Calu3 (cell line): ENCODE results near the gene UBE2Q1. TPM values are rescaled to one million over a fixed set of nuclear protein-coding genes. Genes with fewer than 3 reads are reported as not detected.

ENCODE experiments used
- BruUV-seq: library from RNA; stranded (reverse); fragments of 400-500 nt; replicated peaks from 2 replicates; lab custom pipeline; 2021; lab: Mats Ljungman, UMichigan
- CTCF ChIA-PET: fragments of 300-600 bp; sonication (Branson Sonifier 250); formaldehyde crosslinking; loops from one replicate; lab custom pipeline; 2022; ENCODE audit warnings: antibody characterized with exemption; lab: Charles Lee
- DNase-seq: peaks from one replicate; pipeline ENCODE4 v3.0.0; 2022
- H3K27ac Mint-ChIP-seq: one replicate; pipeline ENCODE4 v1.8.0; 2022; ENCODE audit warnings: mixed read lengths; ENCODE audit not compliant: unreplicated experiment
- H3K27me3 Mint-ChIP-seq: one replicate; pipeline ENCODE4 v1.8.0; 2022; ENCODE audit warnings: mixed read lengths; ENCODE audit not compliant: unreplicated experiment
- H3K36me3 Mint-ChIP-seq: one replicate; pipeline ENCODE4 v1.8.0; 2022; ENCODE audit warnings: mild to moderate bottlenecking, moderate library complexity, mixed read lengths; ENCODE audit not compliant: insufficient read depth, unreplicated experiment
- H3K4me1 Mint-ChIP-seq: one replicate; pipeline ENCODE4 v1.8.0; 2022; ENCODE audit warnings: mild to moderate bottlenecking, low read depth, mixed read lengths; ENCODE audit not compliant: unreplicated experiment
- H3K4me3 Mint-ChIP-seq: one replicate; pipeline ENCODE4 v1.8.0; 2022; ENCODE audit warnings: mild to moderate bottlenecking, low read depth, moderate library complexity, mixed read lengths; ENCODE audit not compliant: unreplicated experiment
- H3K9me3 Mint-ChIP-seq: one replicate; pipeline ENCODE4 v1.8.0; 2022; ENCODE audit warnings: low read depth, mixed read lengths; ENCODE audit not compliant: unreplicated experiment
- CTCF ChIP-seq: fragments of 200-600 bp; IDR thresholded peaks from one replicate; pipeline ENCODE4 v1.8.0; 2022; ENCODE audit warnings: antibody characterized with exemption; ENCODE audit not compliant: unreplicated experiment
- intact Hi-C: fragments of 100-400 bp; cut with micrococcal nuclease; formaldehyde crosslinking; loops from one replicate; pipeline ENCODE4 v1.10.0; 2022; ENCODE audit not compliant: unreplicated experiment
- total RNA-seq: library from RNA; stranded (reverse); gene quantifications from 2 replicates; pipeline ENCODE4 v1.2.3, GENCODE V29; 2022

UBE2Q1 gene
- total RNA-seq, 1 experiment from 2014 or later: 96.7 TPM

DNA sequence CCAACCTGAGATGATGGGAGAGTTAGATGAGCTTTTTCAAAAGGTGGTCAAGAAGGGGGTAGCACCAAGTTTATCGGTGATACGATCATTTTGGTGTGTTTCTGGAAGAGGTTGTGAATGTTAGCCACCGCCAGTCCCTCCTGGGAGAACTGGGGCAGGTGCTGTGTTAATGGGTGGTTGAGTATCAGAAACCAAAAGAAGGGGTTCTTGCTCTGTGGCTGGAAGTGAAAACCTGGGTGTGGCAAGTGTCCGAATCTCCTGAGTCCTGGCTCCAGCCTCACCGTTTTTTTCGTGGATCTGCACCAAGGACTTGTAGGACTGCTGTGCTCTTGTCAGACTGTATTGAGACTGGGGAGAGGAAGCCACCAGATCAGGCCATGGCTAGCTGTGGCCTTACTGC is 7.8 kb downstream of the UBE2Q1 start:
- Mint-ChIP-seq H3K4me3 (no peak overlapping the region), H3K36me3 (peaks cover 35% of the 10 kb centered on the region), H3K9me3 (no peaks in the 10 kb centered on the region), H3K4me1 (peaks cover 14% of the 10 kb centered on the region), H3K27me3 (peaks cover 2% of the 10 kb centered on the region), H3K27ac (no peak overlapping the region)
- no TSS peak for BruUV-seq
- intact Hi-C loops: no loop called here
- CTCF ChIA-PET: no interaction called here
- no peak for DNase-seq
- no peak for TF ChIP-seq CTCF

GRCh38 chr1:154550070-154550469 is 8.4 kb downstream of the UBE2Q1 start:
- H3K4me3 Mint-ChIP-seq: no peak overlapping the region

DNA sequence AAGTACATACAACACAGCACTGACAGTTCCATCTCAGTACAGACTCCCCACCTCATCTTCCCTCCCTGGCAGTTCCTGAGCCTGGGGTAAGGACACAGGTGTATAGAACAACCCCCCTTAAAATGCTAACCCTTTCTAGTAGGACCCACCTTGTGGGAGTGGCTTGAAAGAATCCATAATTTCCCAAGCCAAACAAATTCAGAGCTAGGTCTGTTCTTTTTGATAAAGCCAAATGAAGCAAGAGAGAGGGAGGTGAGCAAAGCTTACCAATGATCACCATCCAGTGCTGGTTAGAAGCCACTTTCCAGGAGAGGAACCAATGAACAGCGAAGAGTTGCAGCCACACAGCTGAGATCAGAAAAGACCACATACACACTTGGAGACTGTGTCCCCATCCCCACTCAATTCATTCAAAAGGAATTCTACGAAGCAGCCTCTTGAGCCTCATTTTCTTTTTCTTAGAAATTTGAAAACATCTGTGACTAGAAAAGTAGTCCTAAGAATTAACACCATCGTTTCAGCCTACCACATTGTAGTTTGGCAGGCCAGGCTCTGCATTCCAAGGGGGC is 9.2 kb downstream of the UBE2Q1 start:
- Mint-ChIP-seq H3K27me3 (peaks cover 16% of the 10 kb centered on the region), H3K4me1 (peaks cover 14% of the 10 kb centered on the region), H3K9me3 (no peaks in the 10 kb centered on the region), H3K36me3 (peaks cover 25% of the 10 kb centered on the region), H3K27ac (no peak overlapping the region), H3K4me3 (no peak overlapping the region)
- BruUV-seq: no TSS peak
- CTCF ChIA-PET: no interaction called here
- DNase-seq: no peak
- TF ChIP-seq CTCF: no peak
- intact Hi-C loops: loop anchor here (10.0 kb wide), 1 partner anchor 354 kb away; the partner anchor contains the start of gene TPM3

More at GRCh38 chr1:154550070-154550469, 8.4 kb downstream of the UBE2Q1 start:
- TF ChIP-seq CTCF: no peak
- peaks cover 30% of the 10 kb centered on the region for H3K36me3 Mint-ChIP-seq
- H3K27me3 Mint-ChIP-seq: peaks cover 8% of the 10 kb centered on the region
- BruUV-seq: TSS peak; percentile 23
- H3K9me3 Mint-ChIP-seq: no peaks in the 10 kb centered on the region
- H3K4me1 Mint-ChIP-seq: peaks cover 14% of the 10 kb centered on the region
- intact Hi-C loops: no loop called here
- CTCF ChIA-PET: no interaction called here
- no peak for DNase-seq
- no peak overlapping the region for H3K27ac Mint-ChIP-seq

DNA sequence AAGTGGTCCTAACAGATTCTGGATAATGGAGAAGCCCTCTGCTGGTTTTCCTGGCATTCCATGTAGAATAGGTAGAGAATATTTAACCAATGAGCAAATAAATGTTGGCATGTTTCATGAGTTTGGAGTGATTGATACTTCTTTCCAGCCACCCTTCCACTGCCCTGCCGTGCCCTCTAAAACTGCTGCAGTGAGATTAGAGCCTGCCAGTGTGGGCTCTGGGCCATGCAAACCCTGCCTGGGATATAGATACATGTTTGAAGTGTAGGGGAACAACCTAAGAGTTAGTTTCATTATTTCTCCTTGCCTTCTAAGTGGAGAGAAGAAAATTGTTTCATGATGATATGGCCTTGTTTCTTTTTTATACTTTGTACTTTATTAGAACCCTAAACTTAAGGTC is 10.4 kb downstream of the UBE2Q1 start:
- Mint-ChIP-seq H3K4me3 (no peak overlapping the region), H3K4me1 (peaks cover 14% of the 10 kb centered on the region)
- CTCF ChIA-PET: no interaction called here

More for the DNA sequence above, 10.4 kb downstream of the UBE2Q1 start:
- intact Hi-C loops: loop anchor here (10.0 kb wide), 1 partner anchor 353 kb away; the partner anchor contains the start of gene TPM3
- no TSS peak for BruUV-seq
- Mint-ChIP-seq H3K27ac (no peak overlapping the region), H3K36me3 (peaks cover 25% of the 10 kb centered on the region), H3K27me3 (peaks cover 28% of the 10 kb centered on the region), H3K9me3 (no peaks in the 10 kb centered on the region)
- no peak for TF ChIP-seq CTCF
- DNase-seq: no peak
